GM23248 (cell line): ENCODE measurements around the gene MYH14. TPM values are rescaled to one million over a fixed set of nuclear protein-coding genes. Genes with fewer than 3 reads are reported as not detected.

Source experiments
- DNase-seq: peaks from one replicate; pipeline ENCODE4 v3.0.0-alpha.2; 2015
- H2AFZ ChIP-seq: fragments of 200-600 bp; sonication (generic); 2 replicates; pipeline ENCODE4 v1.6.1; 2016; ENCODE audit warnings: antibody characterized with exemption
- H3F3A ChIP-seq: fragments of 200-600 bp; sonication (generic); 2 replicates; pipeline ENCODE4 v1.6.1; 2016; ENCODE audit warnings: mild to moderate bottlenecking, antibody characterized with exemption, mixed run types; ENCODE audit not compliant: insufficient read depth
- H3K27ac ChIP-seq: fragments of 200-600 bp; sonication (generic); 2 replicates; pipeline ENCODE4 v1.5.1; 2016; ENCODE audit warnings: mild to moderate bottlenecking
- H3K27me3 ChIP-seq: fragments of 200-600 bp; sonication (generic); replicated peaks from 2 replicates; pipeline ENCODE4 v1.6.1; 2016; ENCODE audit warnings: mild to moderate bottlenecking; ENCODE audit not compliant: insufficient read depth
- H3K36me3 ChIP-seq: fragments of 200-600 bp; sonication (generic); 2 replicates; pipeline ENCODE4 v1.6.1; 2016; ENCODE audit warnings: low read depth, mild to moderate bottlenecking
- H3K4me1 ChIP-seq: fragments of 200-600 bp; sonication (generic); 2 replicates; pipeline ENCODE4 v1.6.1; 2016; ENCODE audit warnings: mild to moderate bottlenecking; ENCODE audit not compliant: insufficient read depth
- H3K4me2 ChIP-seq: fragments of 200-600 bp; sonication (generic); one replicate; pipeline ENCODE4 v1.6.1; 2016; ENCODE audit warnings: mild to moderate bottlenecking; ENCODE audit not compliant: unreplicated experiment
- H3K4me3 ChIP-seq: fragments of 200-600 bp; sonication (generic); 2 replicates; pipeline ENCODE4 v1.5.1; 2016; ENCODE audit warnings: mild to moderate bottlenecking
- H3K79me2 ChIP-seq: fragments of 200-600 bp; sonication (generic); 2 replicates; pipeline ENCODE4 v1.6.1; 2016; ENCODE audit warnings: mild to moderate bottlenecking; ENCODE audit not compliant: insufficient read depth
- H3K9ac ChIP-seq: fragments of 200-600 bp; sonication (generic); 2 replicates; pipeline ENCODE4 v1.6.1; 2016; ENCODE audit warnings: mild to moderate bottlenecking
- H3K9me2 ChIP-seq: fragments of 200-600 bp; sonication (generic); 2 replicates; pipeline ENCODE4 v1.6.1; 2016; ENCODE audit warnings: mixed run types, mild to moderate bottlenecking, moderate library complexity; ENCODE audit not compliant: insufficient read depth
- H3K9me3 ChIP-seq: fragments of 200-600 bp; sonication (generic); one replicate; pipeline ENCODE4 v1.6.1; 2017; ENCODE audit warnings: low read depth
- H4K20me1 ChIP-seq: fragments of 200-600 bp; sonication (generic); 2 replicates; pipeline ENCODE4 v1.6.0; 2016; ENCODE audit not compliant: insufficient read depth
- EZH2 ChIP-seq: fragments of 200-600 bp; sonication (generic); IDR thresholded peaks from 2 replicates; pipeline ENCODE4 v1.6.1; 2018; ENCODE audit warnings: antibody characterized with exemption, mild to moderate bottlenecking; ENCODE audit not compliant: insufficient read depth, poor library complexity, severe bottlenecking
- EZH2phosphoT487 ChIP-seq: fragments of 200-600 bp; sonication (generic); IDR thresholded peaks from 2 replicates; pipeline ENCODE4 v1.6.1; 2018; ENCODE audit warnings: antibody characterized with exemption, moderate library complexity, mild to moderate bottlenecking, low read depth; ENCODE audit not compliant: insufficient read depth
- WGBS, 2 experiments: methylation state at CpG; one replicate each; pipeline ENCODE4 v1.1.6; 2015 to 2017; ENCODE audit warnings: low lambda C conversion rate in 2 of 2, low coverage in 1 of 2; ENCODE audit errors: missing lambda C conversion rate in 2 of 2; 5-methylcytosine and 5-hydroxymethylcytosine counted together
- in situ Hi-C: fragments of 300-500 bp; cut with MboI; formaldehyde crosslinking; loops from 2 replicates; pipeline ENCODE4 v1.15.0; 2020
- polyA plus RNA-seq: library from polyadenylated mRNA; unstranded; fragments of >200 nt; fragmentation: Nextera tagmentation; extraction: Ambion mirVana; gene quantifications from 2 replicates; pipeline ENCODE4 v1.2.1, GENCODE V29; 2016
- total RNA-seq: library from RNA; depleted of rRNA; stranded (reverse); fragments of >200 nt; shearing (Covaris generic); gene quantifications from 2 replicates; pipeline ENCODE4 v1.2.3, GENCODE V29; 2014

MYH14 gene
- total and polyA plus RNA-seq, 2 experiments from 2014 or later = not detected

DNA sequence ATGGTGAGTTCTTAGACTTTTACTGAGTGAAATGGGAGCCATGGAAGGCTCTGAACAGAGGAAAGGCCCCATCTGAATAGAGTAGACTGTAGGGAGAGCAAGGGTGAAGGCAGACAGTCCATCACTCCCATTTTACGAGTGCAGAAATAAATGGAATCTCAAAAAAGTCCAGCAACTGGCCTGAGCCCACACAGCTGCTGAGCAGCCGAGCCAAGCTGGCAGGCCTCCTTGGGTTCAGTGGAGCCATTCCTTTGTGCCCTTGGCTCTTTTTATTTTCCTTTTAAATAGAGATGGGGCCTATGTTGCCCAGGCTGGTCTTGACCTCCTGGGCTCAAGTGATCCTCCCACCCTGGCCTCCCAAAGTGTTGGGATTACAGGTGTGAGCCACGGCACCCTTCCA is 1.0 kb upstream of the MYH14 start:
- Histone ChIP-seq H3K4me1 (no peaks in the 10 kb centered on the region), H3F3A (no peaks in the 10 kb centered on the region), H3K9me2 (no peaks in the 10 kb centered on the region), H3K79me2 (no peaks in the 10 kb centered on the region), H3K4me3 (no peak overlapping the region), H3K27ac (no peak overlapping the region), H3K9me3 (no peaks in the 10 kb centered on the region), H3K27me3 (peaks cover 32% of the 10 kb centered on the region), H3K9ac (no peak overlapping the region), H4K20me1 (no peaks in the 10 kb centered on the region), H3K36me3 (no peaks in the 10 kb centered on the region), H3K4me2 (no peak overlapping the region), H2AFZ (no peak overlapping the region)
- WGBS, 2 experiments = 47 to 54% methylated on average over 3 of the region's 3 CpGs
- no peak for DNase-seq
- in situ Hi-C loops = no loop called here
- TF ChIP-seq EZH2 (no peak), EZH2phosphoT487 (no peak)

DNA sequence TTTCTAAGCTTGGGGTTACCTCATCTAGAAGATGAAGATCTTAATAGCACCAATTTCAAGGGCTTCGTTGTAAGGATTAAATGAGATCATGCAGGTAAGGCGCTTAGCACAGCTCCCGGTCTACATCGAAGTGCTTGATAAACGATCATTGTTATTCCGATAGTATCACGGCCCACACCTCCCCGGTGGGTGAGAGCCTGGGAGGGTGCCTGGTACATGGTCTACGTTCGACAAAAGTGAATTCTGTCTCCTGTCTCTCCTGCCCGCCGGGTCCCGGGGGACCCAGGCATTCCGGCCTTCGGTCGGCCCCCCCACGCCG is 501 bp upstream of the MYH14 start:
- in situ Hi-C loops = no loop called here
- Histone ChIP-seq H3K4me2 (no peak overlapping the region), H3K36me3 (no peaks in the 10 kb centered on the region), H3K79me2 (no peaks in the 10 kb centered on the region), H2AFZ (no peak overlapping the region), H3K9me2 (no peaks in the 10 kb centered on the region), H3K9ac (no peak overlapping the region), H4K20me1 (no peaks in the 10 kb centered on the region), H3K27ac (no peak overlapping the region), H3K4me1 (no peaks in the 10 kb centered on the region), H3K4me3 (no peak overlapping the region), H3K9me3 (no peaks in the 10 kb centered on the region), H3F3A (no peaks in the 10 kb centered on the region), H3K27me3 (peaks cover 32% of the 10 kb centered on the region)
- TF ChIP-seq EZH2phosphoT487 (no peak), EZH2 (no peak)
- 20 to 23% methylated on average over 18 of the region's 18 CpGs for WGBS, 2 experiments
- DNase-seq = no peak

DNA sequence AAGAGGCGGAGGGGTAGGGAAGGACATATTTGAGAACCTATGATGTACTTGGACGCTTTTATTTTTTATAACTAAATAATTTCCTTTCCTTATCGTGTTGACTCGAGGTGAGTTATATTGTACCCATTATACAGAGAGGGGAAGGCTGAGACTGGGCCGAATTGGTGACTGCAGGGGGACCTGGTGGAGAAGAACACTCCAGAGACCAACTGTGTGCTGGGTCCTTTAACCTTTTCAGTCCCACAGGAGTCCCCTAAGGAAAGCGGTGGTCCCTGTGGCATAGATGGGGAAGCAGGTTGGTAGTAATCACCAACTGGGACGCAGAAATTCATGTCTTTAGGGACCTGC is 633 bp downstream of the MYH14 start:
- H3K79me2 ChIP-seq = no peaks in the 10 kb centered on the region
- DNase-seq = no peak
- no peak overlapping the region for H3K9ac ChIP-seq
- H3K4me1 ChIP-seq = no peaks in the 10 kb centered on the region
- H3K4me3 ChIP-seq = no peak overlapping the region
- TF ChIP-seq EZH2phosphoT487 (no peak), EZH2 (peak; percentile 72)
- no peaks in the 10 kb centered on the region for H3K9me2 ChIP-seq
- H3F3A ChIP-seq = no peaks in the 10 kb centered on the region
- H3K9me3 ChIP-seq = no peaks in the 10 kb centered on the region
- 34% methylated on average over 7 of the region's 7 CpGs for WGBS, 2 experiments
- no peaks in the 10 kb centered on the region for H3K36me3 ChIP-seq
- no peaks in the 10 kb centered on the region for H4K20me1 ChIP-seq
- H3K27me3 ChIP-seq = peaks cover 32% of the 10 kb centered on the region
- in situ Hi-C loops = no loop called here
- H3K27ac ChIP-seq = no peak overlapping the region
- no peak overlapping the region for H3K4me2 ChIP-seq
- H2AFZ ChIP-seq = no peak overlapping the region

DNA sequence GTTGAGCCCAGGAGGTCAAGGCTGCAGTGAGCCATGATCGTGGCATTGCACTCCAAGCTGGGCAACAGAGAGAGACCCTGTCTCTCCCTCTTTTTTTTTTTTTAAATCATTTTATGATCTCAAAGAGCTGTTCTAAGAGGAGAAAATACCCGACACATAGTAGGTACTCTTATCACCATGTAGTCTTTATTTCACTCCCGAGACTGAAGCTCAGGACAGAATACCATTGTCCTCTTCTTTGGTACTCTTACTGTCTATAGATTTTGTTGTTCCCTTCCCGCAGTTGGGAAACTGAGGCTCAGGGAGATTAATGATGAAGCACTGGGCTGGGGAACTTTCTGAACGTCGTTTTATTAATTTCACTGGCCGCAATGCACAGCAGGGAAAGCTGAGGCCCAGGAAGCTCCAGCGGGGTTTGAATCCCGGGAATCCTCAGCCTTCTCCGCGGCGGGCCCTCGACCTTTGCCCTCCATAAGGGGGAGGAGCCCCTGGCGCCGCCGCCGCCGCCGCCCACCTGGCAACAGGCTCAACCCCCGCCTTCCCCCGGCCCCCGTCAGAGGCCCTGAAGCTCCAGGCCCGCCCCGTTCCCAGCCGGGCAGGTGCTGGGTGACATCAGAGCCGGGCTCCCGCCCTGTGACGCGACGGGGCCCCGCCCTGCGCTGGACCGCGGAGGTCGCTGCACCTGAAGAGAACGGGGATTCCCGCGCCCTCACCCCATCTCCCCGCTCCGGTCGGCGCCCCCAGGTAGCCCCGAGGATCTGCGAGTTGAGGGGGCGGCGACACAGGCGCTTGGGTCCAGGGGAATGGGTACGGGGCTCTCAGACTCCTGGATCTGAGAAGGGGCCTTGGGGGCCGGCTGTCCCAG is 1.6 kb downstream of the MYH14 start:
- DNase-seq = no peak
- Histone ChIP-seq H2AFZ (no peak overlapping the region), H3K4me1 (no peaks in the 10 kb centered on the region), H4K20me1 (no peaks in the 10 kb centered on the region), H3K9me3 (no peaks in the 10 kb centered on the region), H3K4me3 (no peak overlapping the region), H3K4me2 (no peak overlapping the region), H3K9me2 (no peaks in the 10 kb centered on the region), H3K79me2 (no peaks in the 10 kb centered on the region), H3K36me3 (no peaks in the 10 kb centered on the region), H3K27me3 (peaks cover 32% of the 10 kb centered on the region), H3K27ac (no peak overlapping the region), H3K9ac (no peak overlapping the region), H3F3A (no peaks in the 10 kb centered on the region)
- in situ Hi-C loops = no loop called here
- TF ChIP-seq EZH2 (no peak), EZH2phosphoT487 (no peak)
- 5 to 6% methylated on average over 24 to 41 of the region's 49 CpGs for WGBS, 2 experiments

DNA sequence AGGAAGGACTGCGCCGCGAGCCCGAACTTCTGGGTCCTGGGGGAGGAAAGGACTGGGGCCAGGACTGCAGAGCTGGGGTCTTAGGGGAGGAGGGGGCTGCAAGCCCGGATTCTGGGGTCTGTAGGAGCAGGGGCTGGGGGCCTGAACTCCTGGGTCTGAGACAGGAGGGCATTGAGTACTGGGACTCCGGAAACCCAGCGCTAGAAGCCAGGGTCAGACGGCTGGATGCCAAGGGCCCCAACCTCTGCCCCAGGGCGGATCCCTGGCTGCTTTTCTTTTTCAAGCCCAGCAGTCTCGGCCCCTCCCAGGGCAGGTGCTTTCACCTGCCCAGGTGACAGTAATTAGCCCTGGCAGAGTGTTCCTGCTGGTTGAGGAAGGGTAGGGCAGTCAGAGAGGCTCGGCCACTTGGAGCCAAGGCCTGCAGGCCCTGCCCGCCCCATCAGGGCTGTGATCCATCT is 2.3 kb downstream of the MYH14 start:
- no peak for DNase-seq
- Histone ChIP-seq H3K4me2 (no peak overlapping the region), H3K9me2 (no peaks in the 10 kb centered on the region), H2AFZ (no peak overlapping the region), H3K4me1 (no peaks in the 10 kb centered on the region), H3K79me2 (no peaks in the 10 kb centered on the region), H3K27ac (no peak overlapping the region), H3K36me3 (no peaks in the 10 kb centered on the region), H3K27me3 (peaks cover 32% of the 10 kb centered on the region), H3K9me3 (no peaks in the 10 kb centered on the region), H4K20me1 (no peaks in the 10 kb centered on the region), H3F3A (no peaks in the 10 kb centered on the region), H3K4me3 (no peak overlapping the region), H3K9ac (no peak overlapping the region)
- in situ Hi-C loops = no loop called here
- WGBS, 2 experiments = 14 to 17% methylated on average over 7 to 12 of the region's 12 CpGs
- TF ChIP-seq EZH2 (no peak), EZH2phosphoT487 (no peak)
